Measurements from ENCODE around the gene VSTM4.

DNA sequence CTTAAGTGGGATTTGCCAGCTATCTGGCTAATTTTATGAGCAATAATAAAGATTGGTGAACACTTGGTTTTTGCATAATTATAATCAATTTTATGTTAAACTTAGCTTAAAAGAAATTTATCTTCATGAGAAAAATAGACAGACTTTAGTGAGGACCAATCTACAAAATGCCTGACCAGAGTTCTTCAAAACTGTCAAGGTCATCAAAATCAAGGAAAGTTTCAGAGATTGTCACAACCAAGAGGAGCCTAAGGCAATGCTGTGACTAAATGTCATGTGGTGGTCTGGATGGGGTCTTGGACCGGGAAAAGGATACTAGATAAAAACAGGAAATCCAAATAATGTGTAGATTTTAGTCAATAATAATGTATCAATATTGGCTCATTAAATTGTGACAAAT, 36.2 kb upstream of the VSTM4 start:
- TF ChIP-seq, protein P1, sequence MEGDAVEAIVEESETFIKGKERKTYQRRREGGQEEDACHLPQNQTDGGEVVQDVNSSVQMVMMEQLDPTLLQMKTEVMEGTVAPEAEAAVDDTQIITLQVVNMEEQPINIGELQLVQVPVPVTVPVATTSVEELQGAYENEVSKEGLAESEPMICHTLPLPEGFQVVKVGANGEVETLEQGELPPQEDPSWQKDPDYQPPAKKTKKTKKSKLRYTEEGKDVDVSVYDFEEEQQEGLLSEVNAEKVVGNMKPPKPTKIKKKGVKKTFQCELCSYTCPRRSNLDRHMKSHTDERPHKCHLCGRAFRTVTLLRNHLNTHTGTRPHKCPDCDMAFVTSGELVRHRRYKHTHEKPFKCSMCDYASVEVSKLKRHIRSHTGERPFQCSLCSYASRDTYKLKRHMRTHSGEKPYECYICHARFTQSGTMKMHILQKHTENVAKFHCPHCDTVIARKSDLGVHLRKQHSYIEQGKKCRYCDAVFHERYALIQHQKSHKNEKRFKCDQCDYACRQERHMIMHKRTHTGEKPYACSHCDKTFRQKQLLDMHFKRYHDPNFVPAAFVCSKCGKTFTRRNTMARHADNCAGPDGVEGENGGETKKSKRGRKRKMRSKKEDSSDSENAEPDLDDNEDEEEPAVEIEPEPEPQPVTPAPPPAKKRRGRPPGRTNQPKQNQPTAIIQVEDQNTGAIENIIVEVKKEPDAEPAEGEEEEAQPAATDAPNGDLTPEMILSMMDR (IDR thresholded peaks at IDR 0.05; ENCODE audit: poor library complexity), result no peak
- TF ChIP-seq EZH2 (IDR thresholded peaks at IDR 0.05; ENCODE audit: borderline replicate concordance) (no peak), EZH2phosphoT487 (IDR thresholded peaks at IDR 0.05; ENCODE audit: low read depth, severe bottlenecking, unreplicated experiment) (no peak)

Data from hepatocyte (in vitro differentiated cells).